H9 (cell line): ENCODE measurements around the gene ELMO2. TPM values are rescaled to one million over a fixed set of nuclear protein-coding genes. Genes with fewer than 3 reads are reported as not detected.

ENCODE experiments used
- DNase-seq: peaks from one replicate; pipeline ENCODE4 v3.0.0-alpha.2; 2017
- H2AFZ ChIP-seq: one replicate; pipeline ENCODE4 v1.6.1; 2013; ENCODE audit warnings: mild to moderate bottlenecking, low read length, control low read depth, moderate library complexity
- H2AK5ac ChIP-seq: 2 replicates; pipeline ENCODE4 v1.6.1; 2013; ENCODE audit warnings: low read length, control low read depth, mixed read lengths; ENCODE audit not compliant: insufficient read length
- H2BK120ac ChIP-seq: one replicate; pipeline ENCODE4 v1.6.1; 2013; ENCODE audit warnings: low read depth, mild to moderate bottlenecking, low read length, control low read depth, inconsistent platforms; ENCODE audit not compliant: poor library complexity, severe bottlenecking
- H2BK12ac ChIP-seq: 2 replicates; pipeline ENCODE4 v1.6.1; 2013; ENCODE audit warnings: low read length, control low read depth, mixed read lengths, low read depth; ENCODE audit not compliant: insufficient read length
- H2BK15ac ChIP-seq: 2 replicates; pipeline ENCODE4 v1.6.1; 2013; ENCODE audit warnings: low read depth, low read length, control low read depth
- H2BK20ac ChIP-seq: one replicate; pipeline ENCODE4 v1.6.1; 2013; ENCODE audit warnings: low read depth, mild to moderate bottlenecking, low read length, control low read depth, inconsistent platforms; ENCODE audit not compliant: poor library complexity, severe bottlenecking
- H2BK5ac ChIP-seq: 2 replicates; pipeline ENCODE4 v1.6.1; 2013; ENCODE audit warnings: low read length, control low read depth, mixed read lengths; ENCODE audit not compliant: insufficient read length
- H3K14ac ChIP-seq: 2 replicates; pipeline ENCODE4 v1.6.1; 2013; ENCODE audit warnings: low read length, control low read depth; ENCODE audit not compliant: insufficient read depth
- H3K18ac ChIP-seq: 2 replicates; pipeline ENCODE4 v1.6.1; 2013; ENCODE audit warnings: low read depth, mild to moderate bottlenecking, mixed read lengths, low read length, control low read depth; ENCODE audit not compliant: insufficient read length
- H3K23ac ChIP-seq: 2 replicates; pipeline ENCODE4 v1.6.1; 2013; ENCODE audit warnings: low read length, control low read depth, mixed read lengths, low read depth; ENCODE audit not compliant: insufficient read length
- H3K23me2 ChIP-seq: 2 replicates; pipeline ENCODE4 v1.6.1; 2013; ENCODE audit warnings: low read depth, mild to moderate bottlenecking, mixed read lengths, low read length, control low read depth; ENCODE audit not compliant: insufficient read length, poor library complexity, severe bottlenecking
- H3K27ac ChIP-seq: 2 replicates; pipeline ENCODE4 v1.5.1; 2013; ENCODE audit warnings: low read length, control low read depth, mixed read lengths, low read depth; ENCODE audit not compliant: insufficient read length
- H3K27me3 ChIP-seq: 2 replicates; pipeline ENCODE4 v1.6.1; 2013; ENCODE audit warnings: low read length, control low read depth, inconsistent platforms; ENCODE audit not compliant: insufficient read depth
- H3K4ac ChIP-seq: 2 replicates; pipeline ENCODE4 v1.6.1; 2013; ENCODE audit warnings: low read depth, mild to moderate bottlenecking, control low read depth, inconsistent platforms, low read length, moderate library complexity
- H3K4me1 ChIP-seq: 2 replicates; pipeline ENCODE4 v1.6.1; 2013; ENCODE audit warnings: low read length, control low read depth, inconsistent platforms; ENCODE audit not compliant: insufficient read depth
- H3K4me2 ChIP-seq: 2 replicates; pipeline ENCODE4 v1.6.1; 2013; ENCODE audit warnings: low read length, control low read depth, mixed read lengths; ENCODE audit not compliant: insufficient read length, insufficient read depth
- H3K56ac ChIP-seq: 2 replicates; pipeline ENCODE4 v1.6.1; 2013; ENCODE audit warnings: low read depth, mild to moderate bottlenecking, mixed read lengths, low read length, control low read depth; ENCODE audit not compliant: insufficient read length
- H3K79me1 ChIP-seq: 2 replicates; pipeline ENCODE4 v1.6.1; 2013; ENCODE audit warnings: low read depth, mild to moderate bottlenecking, moderate library complexity, low read length, control low read depth, inconsistent platforms; ENCODE audit not compliant: insufficient read depth, poor library complexity, severe bottlenecking
- H3K79me2 ChIP-seq: 2 replicates; pipeline ENCODE4 v1.6.1; 2013; ENCODE audit warnings: low read length, control low read depth, inconsistent platforms; ENCODE audit not compliant: insufficient read depth
- H3K9ac ChIP-seq: 2 replicates; pipeline ENCODE4 v1.6.1; 2013; ENCODE audit warnings: low read length, control low read depth, mixed read lengths; ENCODE audit not compliant: insufficient read length; ENCODE audit errors: extremely low read depth
- H3K9me3 ChIP-seq: one replicate; pipeline ENCODE4 v1.6.1; 2013; ENCODE audit warnings: low read depth, low read length, inconsistent platforms; ENCODE audit not compliant: control insufficient read depth
- H3T11ph ChIP-seq: one replicate; pipeline ENCODE4 v1.6.1; 2013; ENCODE audit warnings: mild to moderate bottlenecking, low read length, control low read depth, inconsistent platforms
- H4K20me1 ChIP-seq: one replicate; pipeline ENCODE4 v1.6.1; 2013; ENCODE audit not compliant: control insufficient read depth, insufficient read length, insufficient read depth
- H4K5ac ChIP-seq: 2 replicates; pipeline ENCODE4 v1.6.1; 2013; ENCODE audit warnings: low read depth, mild to moderate bottlenecking, mixed read lengths, low read length, control low read depth; ENCODE audit not compliant: insufficient read length
- H4K8ac ChIP-seq: replicated peaks from 2 replicates; pipeline ENCODE4 v1.6.1; 2013; ENCODE audit warnings: low read length, control low read depth, mixed read lengths, low read depth; ENCODE audit not compliant: insufficient read length
- H4K91ac ChIP-seq: 2 replicates; pipeline ENCODE4 v1.6.1; 2013; ENCODE audit warnings: low read depth, mild to moderate bottlenecking, moderate library complexity, mixed read lengths, low read length, control low read depth; ENCODE audit not compliant: insufficient read length
- H3K27ac Mint-ChIP-seq, 3 experiments: 2 replicates in 2 of 3; 3 replicates in 1 of 3; pipeline ENCODE4 v1.8.0; 2020 to 2021; ENCODE audit warnings: mixed read lengths in 3 of 3, mild to moderate bottlenecking in 1 of 3, moderate library complexity in 1 of 3
- H3K27me3 Mint-ChIP-seq: 2 replicates; pipeline ENCODE4 v1.8.0; 2021; ENCODE audit warnings: low read depth, mild to moderate bottlenecking, moderate library complexity, mixed read lengths
- H3K36me3 Mint-ChIP-seq, 3 experiments: 2 replicates in 2 of 3; 3 replicates in 1 of 3; pipeline ENCODE4 v1.8.0; 2020 to 2021; ENCODE audit warnings: low read depth in 3 of 3, mixed read lengths in 3 of 3; ENCODE audit not compliant: insufficient read depth in 1 of 3
- H3K4me1 Mint-ChIP-seq, 2 experiments: 2 replicates each; pipeline ENCODE4 v1.8.0; 2020; ENCODE audit warnings: mixed read lengths in 2 of 2
- H3K4me3 Mint-ChIP-seq, 2 experiments: 2 replicates in 1 of 2; 3 replicates in 1 of 2; pipeline ENCODE4 v1.8.0; 2020 to 2021; ENCODE audit warnings: mild to moderate bottlenecking in 2 of 2, mixed read lengths in 2 of 2, moderate library complexity in 1 of 2
- H3K9me3 Mint-ChIP-seq, 2 experiments: 2 replicates in 1 of 2; 3 replicates in 1 of 2; pipeline ENCODE4 v1.8.0; 2020; ENCODE audit warnings: mild to moderate bottlenecking in 2 of 2, mixed read lengths in 2 of 2, moderate library complexity in 1 of 2
- total RNA-seq: library from RNA; stranded (reverse); gene quantifications from 2 replicates; pipeline ENCODE4 v1.2.1, GENCODE V29; 2021
- TF ChIP-seq, protein P1 (sequence below): fragments of 200-600 bp; sonication (generic); conservative IDR thresholded peaks from 3 replicates; pipeline ENCODE4 v1.8.0; 2021; ENCODE audit warnings: antibody characterized with exemption, mild to moderate bottlenecking

Gene ELMO2
- total RNA-seq, 1 experiment from 2014 or later = 32.5 TPM

DNA sequence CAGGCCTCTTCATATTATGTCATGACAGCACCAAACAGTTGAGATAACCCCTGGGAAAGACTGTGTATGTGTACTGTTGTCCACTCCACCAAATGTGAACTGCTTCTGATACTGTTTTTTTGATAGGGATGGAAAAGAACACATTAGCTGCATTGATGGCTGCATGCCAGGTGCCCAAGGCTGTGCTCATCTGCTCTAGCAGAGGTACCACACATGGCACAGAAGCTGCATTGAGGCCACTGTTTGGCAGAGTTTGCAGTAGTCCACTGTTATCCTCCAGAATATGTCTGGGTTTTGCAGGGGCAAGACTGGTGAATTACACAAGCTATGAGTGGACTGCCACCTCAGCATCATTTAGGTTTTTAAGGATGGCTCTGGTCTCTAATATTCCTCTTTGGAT lies 28.2 kb upstream of the ELMO2 start:
- H3K27me3 ChIP-seq = no peaks in the 10 kb centered on the region
- no peak overlapping the region for H3K27ac ChIP-seq
- no peak overlapping the region for H3K23ac ChIP-seq
- no peaks in the 10 kb centered on the region for H3K79me1 ChIP-seq
- TF ChIP-seq, protein P1, sequence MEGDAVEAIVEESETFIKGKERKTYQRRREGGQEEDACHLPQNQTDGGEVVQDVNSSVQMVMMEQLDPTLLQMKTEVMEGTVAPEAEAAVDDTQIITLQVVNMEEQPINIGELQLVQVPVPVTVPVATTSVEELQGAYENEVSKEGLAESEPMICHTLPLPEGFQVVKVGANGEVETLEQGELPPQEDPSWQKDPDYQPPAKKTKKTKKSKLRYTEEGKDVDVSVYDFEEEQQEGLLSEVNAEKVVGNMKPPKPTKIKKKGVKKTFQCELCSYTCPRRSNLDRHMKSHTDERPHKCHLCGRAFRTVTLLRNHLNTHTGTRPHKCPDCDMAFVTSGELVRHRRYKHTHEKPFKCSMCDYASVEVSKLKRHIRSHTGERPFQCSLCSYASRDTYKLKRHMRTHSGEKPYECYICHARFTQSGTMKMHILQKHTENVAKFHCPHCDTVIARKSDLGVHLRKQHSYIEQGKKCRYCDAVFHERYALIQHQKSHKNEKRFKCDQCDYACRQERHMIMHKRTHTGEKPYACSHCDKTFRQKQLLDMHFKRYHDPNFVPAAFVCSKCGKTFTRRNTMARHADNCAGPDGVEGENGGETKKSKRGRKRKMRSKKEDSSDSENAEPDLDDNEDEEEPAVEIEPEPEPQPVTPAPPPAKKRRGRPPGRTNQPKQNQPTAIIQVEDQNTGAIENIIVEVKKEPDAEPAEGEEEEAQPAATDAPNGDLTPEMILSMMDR = no peak
- no peak overlapping the region for H3K4me3 Mint-ChIP-seq
- no peak overlapping the region for H3K14ac ChIP-seq
- no peak overlapping the region for H3K18ac ChIP-seq
- no peak overlapping the region for H3K4ac ChIP-seq
- H3K56ac ChIP-seq = no peak overlapping the region
- peaks cover 0 to 6% of the 10 kb centered on the region in 2 experiments; a peak in 4 of 5 replicates for H3K9me3 Mint-ChIP-seq
- H3K23me2 ChIP-seq = no peaks in the 10 kb centered on the region
- H4K20me1 ChIP-seq = peaks cover 2% of the 10 kb centered on the region
- no peak overlapping the region for H3K27ac Mint-ChIP-seq
- H2AFZ ChIP-seq = no peak overlapping the region
- no peak overlapping the region for H2BK120ac ChIP-seq
- peaks cover 11 to 12% of the 10 kb centered on the region in 2 experiments for H3K4me1 Mint-ChIP-seq
- H4K91ac ChIP-seq = no peak overlapping the region
- H2BK12ac ChIP-seq = no peak overlapping the region
- no peak overlapping the region for H3K9ac ChIP-seq
- no peak overlapping the region for H4K5ac ChIP-seq
- no peak overlapping the region for H2BK20ac ChIP-seq
- peaks cover 0 to 6% (median 2%) of the 10 kb centered on the region in 3 experiments; a peak in 4 of 7 replicates for H3K36me3 Mint-ChIP-seq
- no peak overlapping the region for H3T11ph ChIP-seq
- H3K4me2 ChIP-seq = no peak overlapping the region
- no peak for DNase-seq
- no peak overlapping the region for H2BK15ac ChIP-seq
- no peak overlapping the region for H2BK5ac ChIP-seq
- peaks cover 16% of the 10 kb centered on the region for H3K27me3 Mint-ChIP-seq
- H3K4me1 ChIP-seq = no peaks in the 10 kb centered on the region
- no peaks in the 10 kb centered on the region for H3K79me2 ChIP-seq
- no peak overlapping the region for H4K8ac ChIP-seq
- no peaks in the 10 kb centered on the region for H3K9me3 ChIP-seq
- H2AK5ac ChIP-seq = no peak overlapping the region
